Upper lobe of left lung (tissue), 6 donors: ENCODE data around the gene RANGRF. TPM values are rescaled to one million over a fixed set of nuclear protein-coding genes. Genes with fewer than 3 reads are reported as not detected.

Experiments used
- ATAC-seq, 2 donors: fragments of 200-7000 bp; cut with Tn5 transposase; one replicate each; pipeline ENCODE4 v1.9.1; 2022; ENCODE audit warnings: mild to moderate bottlenecking in 2 of 2, moderate library complexity in 2 of 2; ENCODE audit not compliant: low FRiP score in 2 of 2
- DNase-seq, 2 donors: peaks; one replicate each; pipeline ENCODE4 v3.0.0-alpha.2; 2019 to 2020
- H3K27ac ChIP-seq, 4 donors: fragments of 200-600 bp; sonication (generic); one replicate each; pipeline ENCODE4 v1.5.1; 2016 to 2019
- H3K27me3 ChIP-seq, 4 donors: fragments of 200-600 bp; sonication (generic); one replicate each; pipeline ENCODE4 v1.5.1; 2017 to 2019
- H3K36me3 ChIP-seq, 4 donors: fragments of 200-600 bp; sonication (generic); one replicate each; pipeline ENCODE4 v1.5.1; 2016 to 2019
- H3K4me1 ChIP-seq, 4 donors: fragments of 200-600 bp; sonication (generic); one replicate each; pipeline ENCODE4 v1.5.1; 2018 to 2019
- H3K4me3 ChIP-seq, 4 donors: fragments of 200-600 bp; sonication (generic); one replicate each; pipeline ENCODE4 v1.5.1; 2017 to 2019; ENCODE audit warnings: mild to moderate bottlenecking in 2 of 4, moderate library complexity in 1 of 4
- H3K9me3 ChIP-seq, 4 donors: fragments of 200-600 bp; sonication (generic); one replicate each; pipeline ENCODE4 v1.5.1; 2018 to 2019
- EP300 ChIP-seq, 4 donors: sonication (generic); formaldehyde crosslinking; IDR thresholded peaks; one replicate each; pipeline ENCODE4 v1.5.1; 2017; ENCODE audit warnings: antibody characterized with exemption in 4 of 4, control low read depth in 2 of 4
- POLR2A ChIP-seq, 4 donors: fragments of 450-650 bp; IDR thresholded peaks; one replicate each; pipeline ENCODE4 v1.5.1; 2016 to 2017; ENCODE audit warnings: antibody characterized with exemption in 4 of 4, mild to moderate bottlenecking in 2 of 4
- POLR2AphosphoS5 ChIP-seq, 2 donors: sonication (generic); formaldehyde crosslinking; IDR thresholded peaks; one replicate each; pipeline ENCODE4 v1.5.1; 2017; ENCODE audit warnings: antibody characterized with exemption in 2 of 2
- WGBS, 2 donors: methylation state at CpG; one replicate each; pipeline ENCODE4 v1.1.5; 2017 to 2018; 5-methylcytosine and 5-hydroxymethylcytosine counted together
- total RNA-seq, 6 donors: library from RNA; depleted of rRNA in 4 of 6; stranded (reverse); fragments of >200 nt in 4 of 6; gene quantifications; one replicate each; pipeline versions ENCODE4 v1.1.0 to v1.2.1, GENCODE V29; 2016 to 2021
- TF ChIP-seq, protein P1 (sequence below), 6 experiments: fragments of 450-650 bp in 4 of 6; fragments of 200-600 bp in 2 of 6; sonication (generic) in 2 of 6; IDR thresholded peaks; one replicate each; pipeline ENCODE4 v1.5.1; 2016 to 2019; ENCODE audit warnings: antibody characterized with exemption in 6 of 6
- donor health status: DM: no; HTN: no; CAD: no; lungs with moderate emphysema.
- donor health status: DM: no; HTN: yes; CAD: no; lungs with severe emphysema.

RANGRF gene
- total RNA-seq, 6 donors from 2014 or later, result 19.9 to 32.4 (median 26.6) TPM

DNA sequence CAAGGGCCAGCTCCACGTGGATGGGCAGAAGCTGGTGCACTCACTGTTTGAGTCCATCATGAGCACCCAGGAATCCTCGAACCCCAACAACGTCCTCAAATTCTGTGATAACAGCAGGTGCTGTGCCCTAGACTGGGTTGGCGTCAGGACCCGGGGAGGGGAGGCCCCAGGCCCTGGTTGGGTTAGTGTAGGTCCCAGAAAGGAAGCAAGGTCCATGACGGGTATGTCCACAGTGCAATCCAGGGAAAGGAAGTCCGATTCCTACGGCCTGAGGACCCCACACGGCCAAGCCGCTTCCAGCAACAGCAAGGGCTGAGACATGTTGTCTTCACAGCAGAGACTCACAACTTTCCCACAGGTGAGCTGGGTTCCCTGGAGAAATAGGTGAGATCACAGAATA lies 32.2 kb upstream of the RANGRF start:
- no peak overlapping the region for H3K4me3 ChIP-seq
- no peaks in the 10 kb centered on the region for H3K27me3 ChIP-seq
- TF ChIP-seq EP300 (IDR thresholded peaks at IDR 0.05) (no peak), POLR2A (IDR thresholded peaks at IDR 0.05) (no peak), POLR2AphosphoS5 (IDR thresholded peaks at IDR 0.05) (no peak)
- TF ChIP-seq, protein P1, sequence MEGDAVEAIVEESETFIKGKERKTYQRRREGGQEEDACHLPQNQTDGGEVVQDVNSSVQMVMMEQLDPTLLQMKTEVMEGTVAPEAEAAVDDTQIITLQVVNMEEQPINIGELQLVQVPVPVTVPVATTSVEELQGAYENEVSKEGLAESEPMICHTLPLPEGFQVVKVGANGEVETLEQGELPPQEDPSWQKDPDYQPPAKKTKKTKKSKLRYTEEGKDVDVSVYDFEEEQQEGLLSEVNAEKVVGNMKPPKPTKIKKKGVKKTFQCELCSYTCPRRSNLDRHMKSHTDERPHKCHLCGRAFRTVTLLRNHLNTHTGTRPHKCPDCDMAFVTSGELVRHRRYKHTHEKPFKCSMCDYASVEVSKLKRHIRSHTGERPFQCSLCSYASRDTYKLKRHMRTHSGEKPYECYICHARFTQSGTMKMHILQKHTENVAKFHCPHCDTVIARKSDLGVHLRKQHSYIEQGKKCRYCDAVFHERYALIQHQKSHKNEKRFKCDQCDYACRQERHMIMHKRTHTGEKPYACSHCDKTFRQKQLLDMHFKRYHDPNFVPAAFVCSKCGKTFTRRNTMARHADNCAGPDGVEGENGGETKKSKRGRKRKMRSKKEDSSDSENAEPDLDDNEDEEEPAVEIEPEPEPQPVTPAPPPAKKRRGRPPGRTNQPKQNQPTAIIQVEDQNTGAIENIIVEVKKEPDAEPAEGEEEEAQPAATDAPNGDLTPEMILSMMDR (IDR thresholded peaks at IDR 0.05), result no peak
- no peaks in the 10 kb centered on the region for H3K4me1 ChIP-seq
- no peaks in the 10 kb centered on the region for H3K9me3 ChIP-seq
- peaks cover 0 to 59% (median 22%) of the 10 kb centered on the region in 4 donors for H3K36me3 ChIP-seq
- DNase-seq, result no peak
- peak in 1 of 2 donors; percentile 52 for ATAC-seq
- no peak overlapping the region for H3K27ac ChIP-seq
- WGBS, 2 donors, result 93% methylated on average over 10 of the region's 10 CpGs

DNA sequence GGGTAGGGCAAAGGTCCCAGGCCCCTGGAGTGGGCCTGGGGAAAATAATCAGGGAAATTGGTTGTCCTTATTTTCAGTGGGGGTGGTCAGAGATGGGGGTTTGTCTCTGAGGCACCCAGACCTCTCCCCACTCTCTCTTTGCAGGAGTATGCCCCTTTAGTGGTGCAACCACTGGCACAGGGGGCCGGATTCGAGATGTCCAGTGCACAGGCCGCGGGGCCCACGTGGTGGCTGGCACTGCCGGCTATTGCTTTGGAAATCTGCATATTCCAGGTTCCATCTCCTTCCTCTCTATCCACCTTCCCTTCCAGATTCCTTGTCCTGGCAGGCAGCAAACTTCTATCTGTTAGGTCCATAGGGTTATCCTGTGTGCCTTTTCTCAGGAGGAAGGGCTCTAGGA lies 31.8 kb upstream of the RANGRF start:
- no peak overlapping the region for H3K27ac ChIP-seq
- TF ChIP-seq, protein P1 (IDR thresholded peaks at IDR 0.05), result no peak
- TF ChIP-seq POLR2AphosphoS5 (IDR thresholded peaks at IDR 0.05) (no peak), EP300 (IDR thresholded peaks at IDR 0.05) (no peak)
- no peak overlapping the region for H3K4me3 ChIP-seq
- H3K4me1 ChIP-seq, result no peaks in the 10 kb centered on the region
- 95 to 100% methylated on average over 6 of the region's 6 CpGs for WGBS, 2 donors
- no peak for DNase-seq
- no peaks in the 10 kb centered on the region for H3K27me3 ChIP-seq
- peaks cover 0 to 63% (median 22%) of the 10 kb centered on the region in 4 donors for H3K36me3 ChIP-seq
- no peaks in the 10 kb centered on the region for H3K9me3 ChIP-seq
- ATAC-seq, result no peak

DNA sequence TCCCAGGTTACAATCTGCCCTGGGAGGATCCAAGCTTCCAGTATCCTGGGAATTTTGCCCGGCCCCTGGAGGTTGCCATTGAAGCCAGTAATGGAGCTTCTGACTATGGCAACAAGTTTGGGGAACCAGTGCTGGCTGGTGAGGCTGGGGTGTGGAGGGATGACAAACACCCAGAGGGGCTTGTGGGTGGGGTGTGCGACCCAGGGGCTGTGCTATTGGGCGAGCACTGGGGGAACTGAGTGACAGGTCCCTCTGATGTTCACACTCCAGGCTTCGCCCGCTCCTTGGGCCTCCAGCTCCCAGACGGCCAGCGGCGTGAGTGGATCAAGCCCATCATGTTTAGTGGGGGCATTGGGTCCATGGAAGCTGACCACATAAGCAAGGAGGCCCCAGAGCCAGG lies 30.7 kb upstream of the RANGRF start:
- no peak for TF ChIP-seq POLR2A (IDR thresholded peaks at IDR 0.05)
- TF ChIP-seq, protein P1 (IDR thresholded peaks at IDR 0.05), result no peak
- no peak for TF ChIP-seq EP300 (IDR thresholded peaks at IDR 0.05)
- no peak for TF ChIP-seq POLR2AphosphoS5 (IDR thresholded peaks at IDR 0.05)
- H3K36me3 ChIP-seq, result peaks cover 0 to 69% (median 24%) of the 10 kb centered on the region in 4 donors

DNA sequence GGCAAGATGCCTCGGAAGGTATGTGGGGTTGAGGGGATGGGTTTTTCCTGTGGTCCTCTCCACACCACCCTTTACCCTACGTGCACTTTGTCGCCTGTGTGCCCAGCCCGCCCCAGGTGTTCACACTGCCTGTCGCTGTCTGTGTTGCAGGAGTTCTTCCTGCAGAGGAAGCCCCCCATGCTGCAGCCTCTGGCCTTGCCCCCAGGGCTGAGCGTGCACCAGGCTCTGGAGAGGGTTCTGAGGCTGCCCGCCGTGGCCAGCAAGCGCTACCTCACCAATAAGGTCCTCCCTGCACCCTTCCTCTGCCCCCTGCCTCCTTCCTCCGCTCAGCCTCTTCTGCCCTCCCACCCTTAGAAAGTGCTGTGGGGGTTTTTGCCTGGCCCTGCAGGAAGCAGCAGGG lies 24.1 kb upstream of the RANGRF start:
- Histone ChIP-seq H3K36me3 (peaks cover 0 to 80% (median 40%) of the 10 kb centered on the region in 4 donors), H3K27me3 (no peaks in the 10 kb centered on the region), H3K4me1 (no peaks in the 10 kb centered on the region), H3K27ac (no peak overlapping the region), H3K4me3 (no peak overlapping the region), H3K9me3 (no peaks in the 10 kb centered on the region)
- WGBS, 2 donors, result 96 to 98% methylated on average over 9 to 10 of the region's 10 CpGs
- DNase-seq (peak in 1 of 2 donors; percentile 61), ATAC-seq (no peak)
- TF ChIP-seq, protein P1 (IDR thresholded peaks at IDR 0.05), result no peak
- TF ChIP-seq EP300 (IDR thresholded peaks at IDR 0.05) (no peak), POLR2A (IDR thresholded peaks at IDR 0.05) (no peak), POLR2AphosphoS5 (IDR thresholded peaks at IDR 0.05) (no peak)

More for the DNA sequence above, 30.7 kb upstream of the RANGRF start:
- no peak overlapping the region for H3K4me3 ChIP-seq
- no peaks in the 10 kb centered on the region for H3K9me3 ChIP-seq
- no peak for ATAC-seq
- DNase-seq, result no peak
- H3K4me1 ChIP-seq, result no peaks in the 10 kb centered on the region
- 92 to 99% methylated on average over 4 to 8 of the region's 8 CpGs for WGBS, 2 donors
- H3K27me3 ChIP-seq, result no peaks in the 10 kb centered on the region
- no peak overlapping the region for H3K27ac ChIP-seq

DNA sequence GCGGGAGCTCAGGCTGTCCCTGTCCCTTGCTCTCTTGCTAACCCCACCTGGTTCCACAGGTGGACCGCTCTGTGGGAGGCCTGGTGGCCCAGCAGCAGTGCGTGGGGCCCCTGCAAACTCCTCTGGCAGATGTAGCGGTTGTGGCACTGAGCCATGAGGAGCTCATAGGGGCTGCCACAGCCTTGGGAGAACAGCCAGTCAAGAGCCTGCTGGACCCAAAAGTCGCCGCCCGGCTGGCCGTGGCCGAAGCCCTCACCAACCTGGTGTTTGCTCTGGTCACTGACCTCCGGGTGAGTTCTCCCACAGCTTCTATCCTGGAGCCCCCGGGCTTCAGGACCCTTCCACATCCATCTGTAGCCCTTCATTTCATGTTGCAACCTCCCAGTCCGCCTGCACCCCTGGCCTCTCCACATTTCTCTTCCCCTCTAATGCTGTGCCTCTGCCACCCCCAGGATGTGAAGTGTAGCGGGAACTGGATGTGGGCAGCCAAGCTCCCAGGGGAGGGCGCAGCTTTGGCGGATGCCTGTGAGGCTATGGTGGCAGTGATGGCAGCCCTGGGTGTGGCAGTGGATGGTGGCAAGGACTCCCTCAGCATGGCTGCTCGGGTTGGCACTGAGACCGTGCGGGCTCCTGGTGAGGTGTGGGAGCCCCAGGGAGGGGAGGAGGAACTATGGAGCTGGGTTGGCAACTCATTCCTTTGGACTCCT lies 23.5 kb upstream of the RANGRF start:
- peak in 1 of 2 donors; percentile 76 for DNase-seq
- peaks cover 0 to 84% (median 42%) of the 10 kb centered on the region in 4 donors for H3K36me3 ChIP-seq
- no peaks in the 10 kb centered on the region for H3K4me1 ChIP-seq
- ATAC-seq, result no peak
- H3K9me3 ChIP-seq, result no peaks in the 10 kb centered on the region
- no peaks in the 10 kb centered on the region for H3K27me3 ChIP-seq
- TF ChIP-seq POLR2AphosphoS5 (IDR thresholded peaks at IDR 0.05), result no peak
- no peak for TF ChIP-seq POLR2A (IDR thresholded peaks at IDR 0.05)
- TF ChIP-seq, protein P1 (IDR thresholded peaks at IDR 0.05), result no peak
- TF ChIP-seq EP300 (IDR thresholded peaks at IDR 0.05), result no peak
- no peak overlapping the region for H3K27ac ChIP-seq
- WGBS, 2 donors, result 92 to 98% methylated on average over 9 to 18 of the region's 18 CpGs
- no peak overlapping the region for H3K4me3 ChIP-seq
